Measurements from ENCODE around the gene POLR3GL. TPM values are rescaled to one million over a fixed set of nuclear protein-coding genes. Genes with fewer than 3 reads are reported as not detected.

Gene POLR3GL
- polyA plus RNA-seq, 1 donor from 2014 or later, result 38.6 TPM

- no peaks in the 10 kb centered on the region for H3K79me2 ChIP-seq (replicated peaks; ENCODE audit: insufficient read depth, low read length)
- H3K36me3 ChIP-seq (ENCODE audit: insufficient read depth, low read length), result no peaks in the 10 kb centered on the region
- H3K27ac ChIP-seq (ENCODE audit: low read length), result no peak overlapping the region
- no peaks in the 10 kb centered on the region for H4K20me1 ChIP-seq (ENCODE audit: insufficient read depth)
- no peak overlapping the region for H3K4me3 ChIP-seq (ENCODE audit: low read length)
- no peaks in the 10 kb centered on the region for H3K9me2 ChIP-seq (ENCODE audit: insufficient read depth, low read length)
- H3K4me2 ChIP-seq (ENCODE audit: low read length), result no peak overlapping the region
- H2AFZ ChIP-seq (ENCODE audit: low read depth, low read length), result no peak overlapping the region
- TF ChIP-seq EZH2 (IDR thresholded peaks at IDR 0.05; ENCODE audit: borderline replicate concordance, insufficient read depth, low read length, poor library complexity, severe bottlenecking) (no peak), CTCF (IDR thresholded peaks at IDR 0.05; ENCODE audit: poor library complexity, severe bottlenecking) (no peak), REST (IDR thresholded peaks at IDR 0.05; ENCODE audit: borderline replicate concordance) (no peak)
- no peaks in the 10 kb centered on the region for H3K27me3 ChIP-seq (ENCODE audit: insufficient read depth, low read depth, low read length)
- H3F3A ChIP-seq (ENCODE audit: insufficient read depth, low read length, poor library complexity, severe bottlenecking), result no peaks in the 10 kb centered on the region
- no peak overlapping the region for H3K9ac ChIP-seq (ENCODE audit: low read length)
- no peaks in the 10 kb centered on the region for H3K9me3 ChIP-seq (ENCODE audit: low read length)
Measured at GRCh38 chr1:145942871-145943270, 21.6 kb upstream of the POLR3GL start.

DNA sequence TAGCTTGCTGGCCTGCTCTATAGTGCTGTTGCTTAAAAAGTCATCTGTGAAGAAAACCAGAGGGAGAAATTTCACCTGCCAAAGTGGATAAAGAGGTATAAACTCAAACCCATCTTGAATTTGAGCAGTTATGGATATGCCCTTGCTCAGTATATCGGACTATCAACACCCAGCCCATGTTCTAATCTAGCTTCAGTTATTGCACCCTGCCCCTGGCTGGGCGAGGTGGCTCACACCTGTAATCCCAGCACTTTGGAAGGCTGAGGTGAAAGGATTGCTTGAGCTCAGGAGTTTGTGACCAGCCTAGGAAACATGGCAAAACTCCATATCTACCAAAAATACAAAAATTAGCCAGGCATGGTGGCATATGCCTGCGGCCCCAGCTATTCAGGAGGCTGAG, 20.0 kb upstream of the POLR3GL start:
- Histone ChIP-seq H3K79me2 (replicated peaks; ENCODE audit: insufficient read depth, low read length) (no peaks in the 10 kb centered on the region), H3K36me3 (ENCODE audit: insufficient read depth, low read length) (no peaks in the 10 kb centered on the region)

More for the DNA sequence above, 20.0 kb upstream of the POLR3GL start:
- no peaks in the 10 kb centered on the region for H3K9me2 ChIP-seq (ENCODE audit: insufficient read depth, low read length)
- no peaks in the 10 kb centered on the region for H3F3A ChIP-seq (ENCODE audit: insufficient read depth, low read length, poor library complexity, severe bottlenecking)
- H3K9me3 ChIP-seq (ENCODE audit: low read length), result no peaks in the 10 kb centered on the region
- H3K9ac ChIP-seq (ENCODE audit: low read length), result no peak overlapping the region
- H3K4me3 ChIP-seq (ENCODE audit: low read length), result no peak overlapping the region
- no peaks in the 10 kb centered on the region for H3K27me3 ChIP-seq (ENCODE audit: insufficient read depth, low read depth, low read length)
- no peak overlapping the region for H3K27ac ChIP-seq (ENCODE audit: low read length)
- no peaks in the 10 kb centered on the region for H4K20me1 ChIP-seq (ENCODE audit: insufficient read depth)
- no peak for TF ChIP-seq TAF1 (IDR thresholded peaks at IDR 0.05; ENCODE audit: low read depth)
- no peak for TF ChIP-seq REST (IDR thresholded peaks at IDR 0.05; ENCODE audit: borderline replicate concordance)
- TF ChIP-seq POLR2AphosphoS5 (IDR thresholded peaks at IDR 0.05), result no peak
- no peak for TF ChIP-seq MXI1 (conservative IDR thresholded peaks at IDR 0.05; ENCODE audit: poor library complexity, severe bottlenecking)
- TF ChIP-seq SMC3 (conservative IDR thresholded peaks at IDR 0.05; ENCODE audit: poor library complexity), result no peak
- H3K4me2 ChIP-seq (ENCODE audit: low read length), result no peak overlapping the region
- no peak overlapping the region for H2AFZ ChIP-seq (ENCODE audit: low read depth, low read length)
